H9 (cell line): Measurements from ENCODE around the gene FEN1. TPM values are rescaled to one million over a fixed set of nuclear protein-coding genes. Genes with fewer than 3 reads are reported as not detected.

Experiments
- DNase-seq: peaks from one replicate; pipeline ENCODE4 v3.0.0-alpha.2; 2017
- H2AFZ ChIP-seq: one replicate; pipeline ENCODE4 v1.6.1; 2013; ENCODE audit warnings: mild to moderate bottlenecking, low read length, control low read depth, moderate library complexity
- H2AK5ac ChIP-seq: 2 replicates; pipeline ENCODE4 v1.6.1; 2013; ENCODE audit warnings: low read length, control low read depth, mixed read lengths; ENCODE audit not compliant: insufficient read length
- H2BK120ac ChIP-seq: one replicate; pipeline ENCODE4 v1.6.1; 2013; ENCODE audit warnings: low read depth, mild to moderate bottlenecking, low read length, control low read depth, inconsistent platforms; ENCODE audit not compliant: poor library complexity, severe bottlenecking
- H2BK12ac ChIP-seq: 2 replicates; pipeline ENCODE4 v1.6.1; 2013; ENCODE audit warnings: low read length, control low read depth, mixed read lengths, low read depth; ENCODE audit not compliant: insufficient read length
- H2BK15ac ChIP-seq: 2 replicates; pipeline ENCODE4 v1.6.1; 2013; ENCODE audit warnings: low read depth, low read length, control low read depth
- H2BK20ac ChIP-seq: one replicate; pipeline ENCODE4 v1.6.1; 2013; ENCODE audit warnings: low read depth, mild to moderate bottlenecking, low read length, control low read depth, inconsistent platforms; ENCODE audit not compliant: poor library complexity, severe bottlenecking
- H2BK5ac ChIP-seq: 2 replicates; pipeline ENCODE4 v1.6.1; 2013; ENCODE audit warnings: low read length, control low read depth, mixed read lengths; ENCODE audit not compliant: insufficient read length
- H3K14ac ChIP-seq: 2 replicates; pipeline ENCODE4 v1.6.1; 2013; ENCODE audit warnings: low read length, control low read depth; ENCODE audit not compliant: insufficient read depth
- H3K18ac ChIP-seq: 2 replicates; pipeline ENCODE4 v1.6.1; 2013; ENCODE audit warnings: low read depth, mild to moderate bottlenecking, mixed read lengths, low read length, control low read depth; ENCODE audit not compliant: insufficient read length
- H3K23ac ChIP-seq: 2 replicates; pipeline ENCODE4 v1.6.1; 2013; ENCODE audit warnings: low read length, control low read depth, mixed read lengths, low read depth; ENCODE audit not compliant: insufficient read length
- H3K23me2 ChIP-seq: 2 replicates; pipeline ENCODE4 v1.6.1; 2013; ENCODE audit warnings: low read depth, mild to moderate bottlenecking, mixed read lengths, low read length, control low read depth; ENCODE audit not compliant: insufficient read length, poor library complexity, severe bottlenecking
- H3K27ac ChIP-seq: 2 replicates; pipeline ENCODE4 v1.5.1; 2013; ENCODE audit warnings: low read length, control low read depth, mixed read lengths, low read depth; ENCODE audit not compliant: insufficient read length
- H3K27me3 ChIP-seq: 2 replicates; pipeline ENCODE4 v1.6.1; 2013; ENCODE audit warnings: low read length, control low read depth, inconsistent platforms; ENCODE audit not compliant: insufficient read depth
- H3K4ac ChIP-seq: 2 replicates; pipeline ENCODE4 v1.6.1; 2013; ENCODE audit warnings: low read depth, mild to moderate bottlenecking, control low read depth, inconsistent platforms, low read length, moderate library complexity
- H3K4me1 ChIP-seq: 2 replicates; pipeline ENCODE4 v1.6.1; 2013; ENCODE audit warnings: low read length, control low read depth, inconsistent platforms; ENCODE audit not compliant: insufficient read depth
- H3K4me2 ChIP-seq: 2 replicates; pipeline ENCODE4 v1.6.1; 2013; ENCODE audit warnings: low read length, control low read depth, mixed read lengths; ENCODE audit not compliant: insufficient read length, insufficient read depth
- H3K56ac ChIP-seq: 2 replicates; pipeline ENCODE4 v1.6.1; 2013; ENCODE audit warnings: low read depth, mild to moderate bottlenecking, mixed read lengths, low read length, control low read depth; ENCODE audit not compliant: insufficient read length
- H3K79me1 ChIP-seq: 2 replicates; pipeline ENCODE4 v1.6.1; 2013; ENCODE audit warnings: low read depth, mild to moderate bottlenecking, moderate library complexity, low read length, control low read depth, inconsistent platforms; ENCODE audit not compliant: insufficient read depth, poor library complexity, severe bottlenecking
- H3K79me2 ChIP-seq: 2 replicates; pipeline ENCODE4 v1.6.1; 2013; ENCODE audit warnings: low read length, control low read depth, inconsistent platforms; ENCODE audit not compliant: insufficient read depth
- H3K9ac ChIP-seq: 2 replicates; pipeline ENCODE4 v1.6.1; 2013; ENCODE audit warnings: low read length, control low read depth, mixed read lengths; ENCODE audit not compliant: insufficient read length; ENCODE audit errors: extremely low read depth
- H3K9me3 ChIP-seq: one replicate; pipeline ENCODE4 v1.6.1; 2013; ENCODE audit warnings: low read depth, low read length, inconsistent platforms; ENCODE audit not compliant: control insufficient read depth
- H3T11ph ChIP-seq: one replicate; pipeline ENCODE4 v1.6.1; 2013; ENCODE audit warnings: mild to moderate bottlenecking, low read length, control low read depth, inconsistent platforms
- H4K20me1 ChIP-seq: one replicate; pipeline ENCODE4 v1.6.1; 2013; ENCODE audit not compliant: control insufficient read depth, insufficient read length, insufficient read depth
- H4K5ac ChIP-seq: 2 replicates; pipeline ENCODE4 v1.6.1; 2013; ENCODE audit warnings: low read depth, mild to moderate bottlenecking, mixed read lengths, low read length, control low read depth; ENCODE audit not compliant: insufficient read length
- H4K8ac ChIP-seq: replicated peaks from 2 replicates; pipeline ENCODE4 v1.6.1; 2013; ENCODE audit warnings: low read length, control low read depth, mixed read lengths, low read depth; ENCODE audit not compliant: insufficient read length
- H4K91ac ChIP-seq: 2 replicates; pipeline ENCODE4 v1.6.1; 2013; ENCODE audit warnings: low read depth, mild to moderate bottlenecking, moderate library complexity, mixed read lengths, low read length, control low read depth; ENCODE audit not compliant: insufficient read length
- H3K27ac Mint-ChIP-seq, 3 experiments: 2 replicates in 2 of 3; 3 replicates in 1 of 3; pipeline ENCODE4 v1.8.0; 2020 to 2021; ENCODE audit warnings: mixed read lengths in 3 of 3, mild to moderate bottlenecking in 1 of 3, moderate library complexity in 1 of 3
- H3K27me3 Mint-ChIP-seq: 2 replicates; pipeline ENCODE4 v1.8.0; 2021; ENCODE audit warnings: low read depth, mild to moderate bottlenecking, moderate library complexity, mixed read lengths
- H3K36me3 Mint-ChIP-seq, 3 experiments: 2 replicates in 2 of 3; 3 replicates in 1 of 3; pipeline ENCODE4 v1.8.0; 2020 to 2021; ENCODE audit warnings: low read depth in 3 of 3, mixed read lengths in 3 of 3; ENCODE audit not compliant: insufficient read depth in 1 of 3
- H3K4me1 Mint-ChIP-seq, 2 experiments: 2 replicates each; pipeline ENCODE4 v1.8.0; 2020; ENCODE audit warnings: mixed read lengths in 2 of 2
- H3K4me3 Mint-ChIP-seq, 2 experiments: 2 replicates in 1 of 2; 3 replicates in 1 of 2; pipeline ENCODE4 v1.8.0; 2020 to 2021; ENCODE audit warnings: mild to moderate bottlenecking in 2 of 2, mixed read lengths in 2 of 2, moderate library complexity in 1 of 2
- H3K9me3 Mint-ChIP-seq, 2 experiments: 2 replicates in 1 of 2; 3 replicates in 1 of 2; pipeline ENCODE4 v1.8.0; 2020; ENCODE audit warnings: mild to moderate bottlenecking in 2 of 2, mixed read lengths in 2 of 2, moderate library complexity in 1 of 2
- WGBS: extraction: QIAGEN DNeasy Blood & Tissue Kit; methylation state at CpG from one replicate; pipeline ENCODE4 v1.1.7; 2013; ENCODE audit warnings: missing lambda C conversion rate, low lambda C conversion rate, mixed read lengths; ENCODE audit not compliant: insufficient read length; ENCODE audit errors: extremely low coverage; 5-methylcytosine and 5-hydroxymethylcytosine counted together
- total RNA-seq: library from RNA; stranded (reverse); gene quantifications from 2 replicates; pipeline ENCODE4 v1.2.1, GENCODE V29; 2021
- TF ChIP-seq, protein P1 (sequence below): fragments of 200-600 bp; sonication (generic); conservative IDR thresholded peaks from 3 replicates; pipeline ENCODE4 v1.8.0; 2021; ENCODE audit warnings: antibody characterized with exemption, mild to moderate bottlenecking

The FEN1 gene
- total RNA-seq, 1 experiment from 2014 or later, result 114 TPM

DNA sequence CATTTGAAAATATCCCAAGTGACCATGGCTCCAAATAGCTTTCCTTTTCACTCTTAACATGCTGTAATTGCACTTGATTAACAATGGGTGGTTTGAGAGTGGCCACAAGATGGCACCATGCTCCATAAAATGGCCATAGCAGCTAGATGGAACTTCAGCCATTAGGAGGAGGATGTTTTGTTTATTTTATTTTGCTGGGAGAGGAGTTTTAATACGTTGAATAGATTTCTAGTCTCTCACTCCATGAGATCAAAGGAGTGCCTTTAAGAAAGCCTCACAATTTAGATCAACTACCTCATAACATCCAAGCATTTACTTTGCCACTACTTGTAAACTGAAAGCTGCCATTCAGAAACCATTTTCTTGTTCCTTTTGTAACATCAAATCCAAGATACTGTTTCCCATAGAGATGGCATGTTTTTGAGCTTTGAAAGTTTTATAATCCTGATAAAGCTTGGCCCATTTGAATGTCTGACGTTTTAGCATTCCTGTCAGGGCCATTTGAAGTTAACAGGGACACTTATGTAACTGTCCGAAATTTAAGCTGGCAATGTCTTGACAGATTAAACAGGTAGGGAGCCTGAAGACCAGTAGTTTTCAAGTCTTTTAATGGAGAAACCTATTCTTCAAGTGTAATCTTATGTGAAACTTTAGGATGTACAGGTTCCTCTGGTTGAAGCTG, 4.7 kb downstream of the FEN1 start:
- Histone ChIP-seq H3T11ph (no peak overlapping the region), H3K79me1 (peaks cover 5% of the 10 kb centered on the region), H2AFZ (no peak overlapping the region), H2AK5ac (no peak overlapping the region), H3K23ac (no peak overlapping the region), H3K14ac (no peak overlapping the region), H3K56ac (no peak overlapping the region), H3K9ac (no peak overlapping the region), H3K4me1 (no peaks in the 10 kb centered on the region), H3K18ac (no peak overlapping the region), H3K4ac (no peak overlapping the region), H4K91ac (no peak overlapping the region), H3K79me2 (peaks cover 16% of the 10 kb centered on the region; the same call in 1 of the 2 replicates), H2BK20ac (no peak overlapping the region), H3K23me2 (peaks cover 3% of the 10 kb centered on the region), H3K9me3 (no peaks in the 10 kb centered on the region), H3K4me2 (no peak overlapping the region), H2BK15ac (no peak overlapping the region), H2BK12ac (no peak overlapping the region), H2BK120ac (no peak overlapping the region), H4K20me1 (no peaks in the 10 kb centered on the region), H4K5ac (no peak overlapping the region), H2BK5ac (no peak overlapping the region), H3K27ac (no peak overlapping the region), H4K8ac (no peak overlapping the region), H3K27me3 (no peaks in the 10 kb centered on the region)
- peak overlapping the region in 1 of 3 experiments; percentile 26; a peak in 1 of 7 replicates for H3K27ac Mint-ChIP-seq
- H3K36me3 Mint-ChIP-seq, result peaks cover 29 to 65% (median 59%) of the 10 kb centered on the region in 3 experiments; a peak in 6 of 7 replicates
- no peaks in the 10 kb centered on the region; the same call in 1 of the 2 replicates for H3K27me3 Mint-ChIP-seq
- TF ChIP-seq, protein P1, sequence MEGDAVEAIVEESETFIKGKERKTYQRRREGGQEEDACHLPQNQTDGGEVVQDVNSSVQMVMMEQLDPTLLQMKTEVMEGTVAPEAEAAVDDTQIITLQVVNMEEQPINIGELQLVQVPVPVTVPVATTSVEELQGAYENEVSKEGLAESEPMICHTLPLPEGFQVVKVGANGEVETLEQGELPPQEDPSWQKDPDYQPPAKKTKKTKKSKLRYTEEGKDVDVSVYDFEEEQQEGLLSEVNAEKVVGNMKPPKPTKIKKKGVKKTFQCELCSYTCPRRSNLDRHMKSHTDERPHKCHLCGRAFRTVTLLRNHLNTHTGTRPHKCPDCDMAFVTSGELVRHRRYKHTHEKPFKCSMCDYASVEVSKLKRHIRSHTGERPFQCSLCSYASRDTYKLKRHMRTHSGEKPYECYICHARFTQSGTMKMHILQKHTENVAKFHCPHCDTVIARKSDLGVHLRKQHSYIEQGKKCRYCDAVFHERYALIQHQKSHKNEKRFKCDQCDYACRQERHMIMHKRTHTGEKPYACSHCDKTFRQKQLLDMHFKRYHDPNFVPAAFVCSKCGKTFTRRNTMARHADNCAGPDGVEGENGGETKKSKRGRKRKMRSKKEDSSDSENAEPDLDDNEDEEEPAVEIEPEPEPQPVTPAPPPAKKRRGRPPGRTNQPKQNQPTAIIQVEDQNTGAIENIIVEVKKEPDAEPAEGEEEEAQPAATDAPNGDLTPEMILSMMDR, result peak; percentile 92
- H3K9me3 Mint-ChIP-seq, result no peaks in the 10 kb centered on the region
- H3K4me1 Mint-ChIP-seq, result peaks cover 18 to 24% of the 10 kb centered on the region in 2 experiments
- H3K4me3 Mint-ChIP-seq, result no peak overlapping the region
- no CpG with 5 or more reads among the region's 3 CpGs for WGBS
- DNase-seq, result peak; percentile 69
